ENCODE results near the gene CPS1.

The CPS1 gene

DNA sequence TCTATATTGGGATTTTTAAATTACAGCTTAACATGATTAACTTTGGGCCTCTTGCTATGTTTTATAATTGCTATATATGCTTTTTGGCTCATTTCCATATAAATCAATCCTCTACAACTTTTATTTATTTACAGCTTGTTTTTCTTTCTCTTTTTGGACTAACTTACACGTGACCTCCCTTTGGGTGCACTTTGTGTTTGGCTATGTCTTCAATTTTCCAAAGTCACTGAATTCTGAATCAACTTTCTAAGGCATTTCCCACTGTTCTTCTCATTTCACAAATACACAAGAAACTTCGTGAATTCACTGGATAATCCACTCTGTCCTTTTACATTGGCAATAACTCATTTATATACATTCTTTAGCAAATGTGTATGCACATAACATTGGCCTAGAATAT is 5.4 kb upstream of the CPS1 start:
- TF ChIP-seq, protein P1, sequence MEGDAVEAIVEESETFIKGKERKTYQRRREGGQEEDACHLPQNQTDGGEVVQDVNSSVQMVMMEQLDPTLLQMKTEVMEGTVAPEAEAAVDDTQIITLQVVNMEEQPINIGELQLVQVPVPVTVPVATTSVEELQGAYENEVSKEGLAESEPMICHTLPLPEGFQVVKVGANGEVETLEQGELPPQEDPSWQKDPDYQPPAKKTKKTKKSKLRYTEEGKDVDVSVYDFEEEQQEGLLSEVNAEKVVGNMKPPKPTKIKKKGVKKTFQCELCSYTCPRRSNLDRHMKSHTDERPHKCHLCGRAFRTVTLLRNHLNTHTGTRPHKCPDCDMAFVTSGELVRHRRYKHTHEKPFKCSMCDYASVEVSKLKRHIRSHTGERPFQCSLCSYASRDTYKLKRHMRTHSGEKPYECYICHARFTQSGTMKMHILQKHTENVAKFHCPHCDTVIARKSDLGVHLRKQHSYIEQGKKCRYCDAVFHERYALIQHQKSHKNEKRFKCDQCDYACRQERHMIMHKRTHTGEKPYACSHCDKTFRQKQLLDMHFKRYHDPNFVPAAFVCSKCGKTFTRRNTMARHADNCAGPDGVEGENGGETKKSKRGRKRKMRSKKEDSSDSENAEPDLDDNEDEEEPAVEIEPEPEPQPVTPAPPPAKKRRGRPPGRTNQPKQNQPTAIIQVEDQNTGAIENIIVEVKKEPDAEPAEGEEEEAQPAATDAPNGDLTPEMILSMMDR (IDR thresholded peaks at IDR 0.05; ENCODE audit: insufficient read depth, low read length, missing control alignments), result no peak
- ChIA-PET POLR2A (no interaction called here), CTCF (no interaction called here)
- no peak for DNase-seq (ENCODE audit: low read depth, low spot score)
- H3K4me3 ChIP-seq (ENCODE audit: low read depth, low read length), result no peak overlapping the region

DNA sequence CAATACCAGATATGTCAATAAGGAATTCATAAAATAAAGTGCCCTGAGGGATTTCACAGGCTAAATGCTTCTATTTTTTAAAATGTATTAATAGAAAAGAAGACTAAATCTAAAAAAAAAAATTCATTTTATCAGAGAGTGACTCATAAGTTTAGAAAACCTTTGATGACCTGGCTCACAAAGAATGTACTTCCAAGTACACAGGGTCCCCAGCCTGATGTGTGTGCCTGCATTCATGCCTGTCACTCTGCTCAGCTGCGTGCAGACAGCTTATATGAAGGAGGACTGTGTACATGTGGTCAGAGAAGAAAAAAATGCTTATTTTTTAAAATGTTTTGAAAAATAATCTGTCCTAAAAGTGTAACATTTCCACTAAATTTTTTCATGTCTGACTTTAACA is 3.0 kb upstream of the CPS1 start:
- TF ChIP-seq, protein P1 (IDR thresholded peaks at IDR 0.05; ENCODE audit: insufficient read depth, low read length, missing control alignments), result no peak
- ChIA-PET CTCF (no interaction called here), POLR2A (no interaction called here)
- no peak for DNase-seq (ENCODE audit: low read depth, low spot score)
- H3K4me3 ChIP-seq (ENCODE audit: low read depth, low read length), result no peak overlapping the region

DNA sequence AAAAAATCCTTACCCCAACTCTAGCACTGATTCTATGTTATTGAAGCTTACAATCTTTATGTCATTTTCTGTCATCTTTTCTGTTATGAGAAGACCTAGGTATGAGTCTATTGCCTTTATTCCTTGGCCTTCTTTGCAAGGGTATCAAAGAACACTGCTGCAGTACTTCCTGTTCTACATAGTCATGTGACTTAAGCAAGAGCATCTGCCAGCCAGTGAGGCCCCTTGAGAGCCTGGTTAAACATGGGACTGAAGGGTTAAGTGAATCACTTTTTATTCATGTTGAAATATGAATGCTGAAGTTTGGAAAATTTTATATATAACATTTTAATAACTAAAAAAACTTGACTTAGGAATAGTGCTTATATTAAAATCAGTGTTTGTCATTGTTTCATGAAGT is 844 bp upstream of the CPS1 start:
- ChIA-PET CTCF (no interaction called here), POLR2A (no interaction called here)
- TF ChIP-seq, protein P1 (IDR thresholded peaks at IDR 0.05; ENCODE audit: insufficient read depth, low read length, missing control alignments), result no peak
- H3K4me3 ChIP-seq (ENCODE audit: low read depth, low read length), result no peak overlapping the region
- no peak for DNase-seq (ENCODE audit: low read depth, low spot score)

DNA sequence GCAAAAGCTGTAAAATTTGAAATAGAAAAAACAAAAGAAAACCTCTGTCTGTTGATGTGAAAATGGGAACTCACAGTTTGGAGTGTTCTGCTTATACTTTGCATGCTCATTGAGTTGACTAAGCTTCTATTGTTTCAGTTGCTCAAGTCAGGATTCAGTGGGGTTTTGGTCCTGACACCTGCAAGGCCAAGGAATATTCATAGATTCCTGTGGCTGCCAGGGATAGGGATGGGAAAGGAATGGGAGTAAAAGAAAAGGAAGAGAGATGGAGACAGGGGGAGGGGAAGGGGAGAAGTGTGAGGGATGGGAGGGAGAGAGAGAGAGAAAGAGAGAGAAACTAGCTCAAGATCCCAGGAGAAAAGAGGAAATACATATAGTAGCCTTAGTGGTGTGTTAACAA is 1.3 kb downstream of the CPS1 start:
- TF ChIP-seq, protein P1 (IDR thresholded peaks at IDR 0.05; ENCODE audit: insufficient read depth, low read length, missing control alignments), result no peak
- POLR2A ChIA-PET, result no interaction called here
- DNase-seq (ENCODE audit: low read depth, low spot score), result no peak
- CTCF ChIA-PET, result interaction anchor here (1.1 kb wide), 1 partner anchor 20 kb away, joined by 3 read pairs; no protein-coding TSS in a partner anchor
- no peak overlapping the region for H3K4me3 ChIP-seq (ENCODE audit: low read depth, low read length)

DNA sequence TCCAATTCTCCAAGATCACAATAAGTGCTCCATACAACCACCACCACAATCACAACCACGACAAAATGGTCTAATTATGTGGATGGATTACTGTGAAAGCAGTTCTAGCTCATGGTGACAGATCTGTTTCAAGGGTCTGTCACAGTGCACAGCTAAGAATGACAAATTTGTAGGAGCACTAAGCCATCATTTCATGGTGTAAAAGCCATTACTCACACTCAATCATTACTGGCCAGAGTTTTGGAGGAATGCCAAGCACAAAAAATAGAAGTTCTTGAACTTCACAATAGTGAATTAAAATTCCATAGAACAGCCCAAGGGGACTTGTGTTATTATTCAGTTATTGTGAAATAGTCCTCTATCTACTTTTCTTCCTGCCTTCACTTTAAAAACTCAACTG is 2.3 kb downstream of the CPS1 start:
- TF ChIP-seq, protein P1 (IDR thresholded peaks at IDR 0.05; ENCODE audit: insufficient read depth, low read length, missing control alignments), result no peak
- ChIA-PET CTCF (no interaction called here), POLR2A (no interaction called here)
- no peak overlapping the region for H3K4me3 ChIP-seq (ENCODE audit: low read depth, low read length)
- no peak for DNase-seq (ENCODE audit: low read depth, low spot score)

DNA sequence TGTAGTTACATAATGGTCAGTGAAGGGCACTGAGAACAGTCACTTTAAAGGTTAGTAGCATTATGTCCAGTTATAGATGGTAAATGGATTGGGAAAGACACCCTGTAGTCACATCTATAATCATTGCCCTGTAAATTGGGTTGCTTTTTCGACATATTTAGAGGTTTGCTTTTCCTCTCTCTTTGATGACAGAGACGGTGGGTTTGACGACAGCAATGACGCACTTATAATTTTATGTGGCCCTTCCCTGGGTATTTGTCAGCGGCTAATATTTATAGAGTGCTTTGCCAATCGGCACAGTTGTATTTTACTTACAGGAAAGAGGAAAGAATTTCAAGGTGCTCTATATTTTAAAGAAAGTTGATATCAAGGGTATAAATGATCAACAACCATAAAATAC is 2.8 kb downstream of the CPS1 start:
- ChIA-PET CTCF (no interaction called here), POLR2A (no interaction called here)
- TF ChIP-seq, protein P1 (IDR thresholded peaks at IDR 0.05; ENCODE audit: insufficient read depth, low read length, missing control alignments), result no peak
- DNase-seq (ENCODE audit: low read depth, low spot score), result no peak
- no peak overlapping the region for H3K4me3 ChIP-seq (ENCODE audit: low read depth, low read length)
